Activated B cell treated with CpG ODN at 0.5 μM for 24 hours (primary cell): ENCODE measurements around the gene MT1F. TPM values are rescaled to one million over a fixed set of nuclear protein-coding genes. Genes with fewer than 3 reads are reported as not detected.

ENCODE experiments used
- ATAC-seq: fragments of 200-7000 bp; cut with Tn5 transposase; one replicate; pipeline ENCODE4 v1.10.0; 2021; ENCODE audit warnings: low read depth, mild to moderate bottlenecking, moderate library complexity
- CTCF ChIA-PET: fragments of 350-600 bp; sonication (Branson Sonifier 250); formaldehyde crosslinking; loops from one replicate; lab custom pipeline; 2021; ENCODE audit warnings: antibody characterized with exemption; lab: Charles Lee
- POLR2A ChIA-PET: fragments of 350-600 bp; sonication (Branson Sonifier 250); formaldehyde crosslinking; loops from one replicate; lab custom pipeline; 2021; ENCODE audit warnings: antibody characterized with exemption; lab: Charles Lee
- DNase-seq: peaks from one replicate; pipeline ENCODE4 v3.0.0; 2022
- H3K27ac Mint-ChIP-seq: one replicate; pipeline ENCODE4 v1.8.0; 2020; ENCODE audit warnings: mixed read lengths
- H3K27me3 Mint-ChIP-seq: one replicate; pipeline ENCODE4 v1.8.0; 2021; ENCODE audit warnings: mixed read lengths
- H3K36me3 Mint-ChIP-seq: one replicate; pipeline ENCODE4 v1.8.0; 2021; ENCODE audit warnings: low read depth, mixed read lengths
- H3K4me1 Mint-ChIP-seq: one replicate; pipeline ENCODE4 v1.8.0; 2021; ENCODE audit warnings: mixed read lengths
- H3K4me3 Mint-ChIP-seq: one replicate; pipeline ENCODE4 v1.8.0; 2020; ENCODE audit warnings: mild to moderate bottlenecking, mixed read lengths
- H3K9me3 Mint-ChIP-seq: one replicate; pipeline ENCODE4 v1.8.0; 2020; ENCODE audit warnings: mixed read lengths
- CTCF ChIP-seq: fragments of 200-600 bp; IDR thresholded peaks from one replicate; pipeline ENCODE4 v1.8.0; 2022; ENCODE audit warnings: antibody characterized with exemption, mild to moderate bottlenecking
- intact Hi-C: fragments of 100-400 bp; cut with micrococcal nuclease; formaldehyde crosslinking; loops from one replicate; pipeline ENCODE4 v1.15.1; 2024
- total RNA-seq: library from RNA; stranded (reverse); gene quantifications from 2 replicates; pipeline ENCODE4 v1.2.3, GENCODE V29; 2022

MT1F gene
- total RNA-seq, 1 donor from 2014 or later: 21.4 TPM

GRCh38 chr16:56628486-56629350 lies 29.0 kb upstream of the MT1F start:
- Mint-ChIP-seq H3K4me3 (no peak overlapping the region), H3K9me3 (no peaks in the 10 kb centered on the region), H3K27me3 (peaks cover 40% of the 10 kb centered on the region), H3K27ac (no peak overlapping the region), H3K36me3 (no peaks in the 10 kb centered on the region), H3K4me1 (peaks cover 49% of the 10 kb centered on the region)
- intact Hi-C loops: no loop called here
- ChIA-PET CTCF (no interaction called here), POLR2A (no interaction called here)
- no peak for TF ChIP-seq CTCF
- no peak for DNase-seq
- no peak for ATAC-seq

GRCh38 chr16:56629531-56629930 lies 28.2 kb upstream of the MT1F start:
- Mint-ChIP-seq H3K27ac (peak overlapping the region; percentile 64), H3K27me3 (peaks cover 43% of the 10 kb centered on the region), H3K9me3 (no peaks in the 10 kb centered on the region), H3K36me3 (no peaks in the 10 kb centered on the region), H3K4me3 (no peak overlapping the region), H3K4me1 (peaks cover 47% of the 10 kb centered on the region)
- ChIA-PET POLR2A (interaction anchor here (1.0 to 1.3 kb wide), 4 partner anchors 11 to 54 kb away, joined by 3 to 6 read pairs (median 4); partner anchors contain the start of gene MT2A), CTCF (interaction anchor here (1.1 to 1.7 kb wide), 4 partner anchors 19 to 72 kb away, joined by 3 to 6 read pairs (median 4); partner anchors contain the start of gene MT2A)
- intact Hi-C loops: no loop called here
- DNase-seq (no peak), ATAC-seq (no peak)
- no peak for TF ChIP-seq CTCF

- peaks cover 43% of the 10 kb centered on the region for H3K27me3 Mint-ChIP-seq
- no peak for TF ChIP-seq CTCF
- ChIA-PET POLR2A (interaction anchor here (0.9 to 1.3 kb wide), 5 partner anchors 10 to 53 kb away, joined by 3 to 6 read pairs (median 3); partner anchors contain the start of gene MT2A), CTCF (interaction anchor here (0.7 to 1.7 kb wide), 5 partner anchors 13 to 72 kb away, joined by 3 to 6 read pairs (median 4); partner anchors contain the start of gene MT2A)
- H3K36me3 Mint-ChIP-seq: no peaks in the 10 kb centered on the region
- H3K9me3 Mint-ChIP-seq: no peaks in the 10 kb centered on the region
- H3K4me1 Mint-ChIP-seq: peaks cover 47% of the 10 kb centered on the region
- DNase-seq (no peak), ATAC-seq (peak; percentile 95)
- peak overlapping the region; percentile 50 for H3K4me3 Mint-ChIP-seq
- intact Hi-C loops: loop anchor here (1.0 to 10.0 kb wide), 5 partner anchors 13 to 305 kb away; partner anchors contain the start of genes HERPUD1 and MT1X
- peak overlapping the region; percentile 64 for H3K27ac Mint-ChIP-seq
Observed at GRCh38 chr16:56630134-56630533, 27.6 kb upstream of the MT1F start.

GRCh38 chr16:56631197-56631596 lies 26.6 kb upstream of the MT1F start:
- Mint-ChIP-seq H3K4me1 (peaks cover 43% of the 10 kb centered on the region), H3K36me3 (no peaks in the 10 kb centered on the region), H3K27ac (no peak overlapping the region), H3K27me3 (peaks cover 35% of the 10 kb centered on the region), H3K4me3 (no peak overlapping the region), H3K9me3 (no peaks in the 10 kb centered on the region)
- intact Hi-C loops: loop anchor here (5.0 to 10.0 kb wide), 2 partner anchors 41 to 304 kb away; partner anchors contain the start of gene HERPUD1
- CTCF ChIA-PET: interaction anchor here (1.5 to 1.7 kb wide), 2 partner anchors 30 to 71 kb away, joined by 5 to 6 read pairs; no protein-coding TSS in a partner anchor
- no peak for TF ChIP-seq CTCF
- ATAC-seq: no peak
- POLR2A ChIA-PET: no interaction called here
- no peak for DNase-seq

- no peak overlapping the region for H3K27ac Mint-ChIP-seq
- H3K9me3 Mint-ChIP-seq: no peaks in the 10 kb centered on the region
- ATAC-seq (no peak), DNase-seq (no peak)
- H3K36me3 Mint-ChIP-seq: no peaks in the 10 kb centered on the region
- H3K27me3 Mint-ChIP-seq: peaks cover 36% of the 10 kb centered on the region
- H3K4me3 Mint-ChIP-seq: peak overlapping the region; percentile 65
- ChIA-PET CTCF (no interaction called here), POLR2A (no interaction called here)
- peaks cover 43% of the 10 kb centered on the region for H3K4me1 Mint-ChIP-seq
- no peak for TF ChIP-seq CTCF
- intact Hi-C loops: loop anchor here (5.0 to 10.0 kb wide), 2 partner anchors 41 to 303 kb away; partner anchors contain the start of gene HERPUD1
Observed at GRCh38 chr16:56631832-56632155, 26.0 kb upstream of the MT1F start.
